Renal pelvis (tissue), 4 donors: ENCODE measurements around the gene PRKAG3. TPM values are rescaled to one million over a fixed set of nuclear protein-coding genes. Genes with fewer than 3 reads are reported as not detected.
"Not testable (repeated sequence)": the region's sequence is repeated elsewhere in the genome, so short reads cannot be mapped to it uniquely, and the experiment has no call there.

ENCODE experiments used
- DNase-seq: peaks from one replicate; pipeline ENCODE4 v3.0.0-alpha.2; 2013
- polyA plus RNA-seq, 3 donors: library from polyadenylated mRNA; unstranded; fragments of 120-200 nt; gene quantifications; one replicate each; pipeline ENCODE4 v1.2.1, GENCODE V29; 2013; ENCODE audit not compliant: insufficient read length in 3 of 3

PRKAG3 gene
- polyA plus RNA-seq, 3 donors = 0.06 to 0.21 (median 0.12) TPM

DNA sequence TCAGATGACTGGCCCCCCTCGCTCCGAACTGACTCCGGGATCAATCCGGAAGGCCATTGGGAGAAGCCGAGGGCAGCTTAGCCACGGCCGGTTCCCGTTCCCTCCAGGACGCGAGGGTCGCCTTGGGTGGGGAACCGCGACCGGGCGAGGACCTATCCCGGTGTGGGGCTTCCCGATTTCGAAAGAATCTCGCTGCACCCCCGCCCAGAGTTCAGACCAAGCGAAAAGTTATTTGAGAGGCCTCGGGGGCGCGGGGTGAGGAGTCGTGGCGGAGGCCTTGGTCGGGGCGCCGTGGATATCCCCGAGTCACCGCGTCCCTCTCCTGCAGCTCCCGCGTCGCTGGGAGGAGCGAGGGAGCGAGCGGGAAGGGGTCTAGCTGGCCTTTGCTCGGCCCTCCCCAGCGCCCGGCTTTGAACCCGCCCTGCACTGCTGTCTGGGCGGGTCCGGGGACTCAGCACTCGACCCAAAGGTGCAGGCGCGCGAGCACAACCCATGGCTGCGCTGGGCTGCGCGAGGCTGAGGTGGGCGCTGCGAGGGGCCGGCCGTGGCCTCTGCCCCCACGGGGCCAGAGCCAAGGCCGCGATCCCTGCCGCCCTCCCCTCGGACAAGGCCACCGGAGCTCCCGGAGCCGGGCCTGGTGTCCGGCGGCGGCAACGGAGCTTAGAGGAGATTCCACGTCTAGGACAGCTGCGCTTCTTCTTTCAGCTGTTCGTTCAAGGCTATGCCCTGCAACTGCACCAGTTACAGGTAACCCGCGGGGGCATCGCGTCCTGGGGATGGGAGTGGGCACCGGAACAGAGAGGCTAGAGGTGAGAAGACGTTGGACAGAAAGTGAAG, 49.7 kb downstream of the PRKAG3 start, which contains the start of gene CYP27A1:
Gene CYP27A1 (plus strand): TSS at position 457 of the 837 bp plus-strand sequence. CDS start 36 bp downstream, at position 493.
- no peak for DNase-seq

DNA sequence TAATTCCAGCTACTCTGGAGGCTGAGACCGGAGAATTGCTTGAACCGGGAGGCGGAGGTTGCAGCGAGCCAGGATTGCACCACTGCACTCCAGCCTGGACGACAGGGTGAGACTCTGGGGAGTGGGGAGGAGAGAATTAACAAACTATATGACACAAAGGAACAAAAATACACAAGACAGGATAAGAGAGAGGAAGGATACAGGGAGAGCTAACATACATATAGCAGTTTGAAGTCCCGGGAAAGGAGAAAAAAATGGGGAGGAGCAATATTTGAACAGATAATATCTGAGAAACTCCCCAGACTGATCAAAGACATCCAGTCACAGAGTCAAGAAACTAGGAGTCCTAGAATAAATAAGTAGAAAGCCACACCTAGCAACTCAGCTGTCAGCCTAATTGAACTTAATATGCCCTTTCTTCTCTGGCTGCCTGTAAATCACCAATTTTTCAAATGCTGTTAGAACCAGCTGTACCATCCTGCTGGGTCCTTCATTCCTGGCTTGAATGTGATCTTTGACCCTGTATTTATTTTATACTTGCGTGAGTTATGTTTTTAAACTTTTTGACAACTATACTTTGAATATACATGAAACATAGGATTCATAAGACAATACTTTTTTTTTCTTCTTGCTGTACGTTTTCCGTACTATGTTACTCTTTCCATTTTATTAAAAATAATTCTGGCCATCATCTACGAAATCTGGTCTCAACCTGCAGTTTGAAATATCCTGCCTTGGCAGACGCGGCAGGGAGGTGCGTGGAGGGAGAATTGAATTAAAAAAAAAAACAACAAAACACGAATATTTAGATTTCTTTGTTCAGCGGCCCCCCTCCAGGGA, 50.5 kb downstream of the PRKAG3 start:
- no peak for DNase-seq

DNA sequence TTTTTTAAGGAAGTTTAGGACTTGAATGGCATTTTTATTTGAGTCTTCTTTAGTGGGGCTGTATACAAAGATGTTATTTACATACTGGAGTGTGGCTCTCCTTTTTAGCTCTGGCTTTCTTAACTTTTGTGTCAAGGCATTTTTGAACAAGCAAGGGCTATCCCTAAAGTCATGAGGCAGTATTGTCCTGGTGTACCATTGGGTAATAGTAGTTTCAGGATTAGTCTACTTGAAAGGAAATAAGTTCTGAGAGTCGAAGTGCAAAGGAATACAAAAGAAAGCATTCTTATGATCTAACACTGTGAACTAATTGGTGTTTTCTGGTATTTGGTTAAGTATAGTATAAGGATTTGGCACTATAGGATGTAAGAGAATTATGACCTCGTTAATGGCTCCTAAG, 51.6 kb downstream of the PRKAG3 start:
- DNase-seq = no peak

DNA sequence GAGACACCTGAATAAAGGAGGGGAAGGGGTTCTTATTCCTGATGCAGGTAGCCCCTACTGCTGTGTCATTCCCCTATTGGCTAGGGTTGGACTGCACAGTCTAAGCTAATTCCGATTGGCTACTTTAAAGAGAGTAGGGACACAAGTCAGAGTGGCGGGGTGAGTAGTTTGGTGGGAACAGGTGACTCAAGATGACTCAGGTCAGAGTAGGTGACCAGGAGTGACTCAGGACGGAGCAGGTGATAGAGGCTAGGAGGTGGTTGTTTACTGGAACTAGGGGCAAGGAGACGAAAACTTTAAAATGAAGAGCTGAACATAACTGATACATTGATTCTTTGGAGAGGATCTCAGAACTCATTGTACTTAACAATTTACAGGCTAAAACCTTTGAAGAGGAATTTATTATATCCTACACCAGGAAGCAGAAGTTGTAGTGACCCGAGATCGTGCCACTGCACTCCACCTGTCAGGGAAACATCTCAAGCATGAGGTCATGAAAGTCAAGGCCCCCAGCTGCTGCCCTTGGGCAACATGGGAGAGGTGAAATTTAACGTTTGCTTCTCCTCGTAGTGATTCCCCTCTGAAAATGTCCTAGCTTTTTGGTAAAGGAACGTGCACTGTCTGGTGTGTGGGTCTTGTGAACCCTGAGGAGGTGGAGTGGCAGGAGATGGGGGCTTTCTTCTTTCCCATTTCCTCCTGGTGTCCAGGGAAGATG, 54.2 kb downstream of the PRKAG3 start:
- no peak for DNase-seq

DNA sequence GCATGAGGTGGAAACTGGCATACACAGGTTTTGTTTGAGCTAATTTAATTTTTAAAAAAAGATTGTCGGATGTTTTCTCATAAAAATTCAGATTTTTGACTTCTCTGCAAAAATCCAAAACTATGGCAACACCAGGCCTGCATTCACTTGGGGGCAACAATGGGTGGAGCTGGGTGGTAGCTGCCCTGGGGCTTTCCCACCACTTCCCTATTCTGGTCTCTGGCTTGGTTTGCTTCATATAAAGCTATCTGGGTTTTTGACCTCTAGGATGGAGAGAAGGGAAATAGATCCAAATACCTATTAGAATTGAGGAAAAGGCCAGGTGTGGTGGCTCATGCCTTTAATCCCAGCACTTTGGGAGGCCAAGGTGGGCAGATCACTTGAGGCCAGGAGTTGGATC, 55.1 kb downstream of the PRKAG3 start:
- DNase-seq = no peak

DNA sequence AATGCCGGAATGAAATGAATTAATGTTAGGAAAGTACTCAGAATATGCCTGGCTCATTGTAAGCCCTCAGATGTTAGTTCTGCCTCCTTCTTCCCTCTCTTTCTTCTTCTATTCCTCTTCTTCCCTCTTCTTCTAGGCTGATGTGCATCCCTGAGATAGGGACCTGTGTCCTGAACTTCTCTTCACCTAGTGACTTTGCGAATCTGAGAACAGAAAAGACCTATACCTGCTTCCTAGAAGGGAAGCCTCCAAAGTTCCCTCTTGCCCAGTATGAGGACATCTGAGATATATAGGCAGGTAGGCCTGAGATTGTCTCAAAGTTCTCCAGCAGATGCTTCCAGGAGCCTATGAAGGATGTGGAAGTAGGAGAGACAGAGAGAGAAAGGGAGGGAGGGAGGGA, 57.7 kb downstream of the PRKAG3 start:
- no peak for DNase-seq

DNA sequence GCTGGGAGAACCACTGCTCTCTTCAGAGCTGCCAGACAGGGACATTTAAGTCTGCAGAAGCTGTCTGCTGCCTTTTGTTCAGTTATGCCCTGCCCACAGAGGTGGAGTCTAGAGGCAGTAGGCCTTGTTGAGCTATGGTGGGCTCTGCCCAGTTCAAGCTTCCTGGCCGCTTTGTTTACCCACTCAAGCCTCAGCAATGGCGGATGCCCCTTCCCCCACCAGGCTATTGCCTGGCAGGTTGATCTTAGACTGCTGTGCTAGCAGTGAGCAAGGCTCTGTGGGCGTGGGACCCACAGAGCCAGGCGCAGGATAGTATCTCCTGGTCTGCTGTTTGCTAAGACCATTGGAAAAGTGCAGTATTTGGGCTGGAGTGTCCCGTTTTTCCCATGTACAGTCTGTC, 58.8 kb downstream of the PRKAG3 start:
- not testable (repeated sequence) for DNase-seq

Other genes starting within 250 kb of the PRKAG3 start
- 10 to 100 TPM in 1 of 3 donors, 1 to 10 TPM in 2; 8.2 to 10.1 (median 9.6) TPM for gene PLCD4, start 223.9 kb downstream of the PRKAG3 start, polyA plus RNA-seq
- gene ZNF142, start 172.2 kb downstream of the PRKAG3 start, polyA plus RNA-seq = 10 to 100 TPM; 18.9 to 25.3 (median 20.8) TPM
- gene BCS1L, start 172.1 kb downstream of the PRKAG3 start, polyA plus RNA-seq = 10 to 100 TPM; 53.9 to 61.2 (median 56.5) TPM
- 10 to 100 TPM; 43.4 to 45.9 (median 45.3) TPM for gene RNF25, start 159.8 kb downstream of the PRKAG3 start, polyA plus RNA-seq
- gene STK36, start 159.7 kb downstream of the PRKAG3 start, polyA plus RNA-seq = 100 to 1,000 TPM in 2 of 3 donors, 10 to 100 TPM in 1; 65.8 to 113 (median 107) TPM
- gene TTLL4, start 121.0 kb downstream of the PRKAG3 start, polyA plus RNA-seq = 10 to 100 TPM; 30.6 to 44.1 (median 40.2) TPM
- gene CYP27A1, start 49.7 kb downstream of the PRKAG3 start, polyA plus RNA-seq = 10 to 100 TPM; 48.3 to 63.2 (median 59.1) TPM
- gene WNT6, start 28.0 kb upstream of the PRKAG3 start, polyA plus RNA-seq = under 1 TPM; 0.36 to 0.61 (median 0.43) TPM
- 1 to 10 TPM; 1.0 to 1.6 (median 1.1) TPM for gene WNT10A, start 49.0 kb upstream of the PRKAG3 start, polyA plus RNA-seq
- gene CDK5R2, start 127.9 kb upstream of the PRKAG3 start, polyA plus RNA-seq = under 1 TPM in 1 of 3 donors, not detected in 2; 0.13 TPM
- under 1 TPM in 1 of 3 donors, not detected in 2; 0.17 TPM for gene FEV, start 153.4 kb upstream of the PRKAG3 start, polyA plus RNA-seq
- not detected for gene CRYBA2, start 161.6 kb upstream of the PRKAG3 start, polyA plus RNA-seq
- 1 to 10 TPM in 1 of 3 donors, under 1 TPM in 2; 0.07 to 1.1 (median 0.56) TPM for gene CFAP65, start 209.7 kb upstream of the PRKAG3 start, polyA plus RNA-seq
- 1 to 10 TPM; 2.0 to 3.2 (median 2.0) TPM for gene IHH, start 229.1 kb upstream of the PRKAG3 start, polyA plus RNA-seq